ENCODE measurements around the gene CDIPT.

The CDIPT gene

DNA sequence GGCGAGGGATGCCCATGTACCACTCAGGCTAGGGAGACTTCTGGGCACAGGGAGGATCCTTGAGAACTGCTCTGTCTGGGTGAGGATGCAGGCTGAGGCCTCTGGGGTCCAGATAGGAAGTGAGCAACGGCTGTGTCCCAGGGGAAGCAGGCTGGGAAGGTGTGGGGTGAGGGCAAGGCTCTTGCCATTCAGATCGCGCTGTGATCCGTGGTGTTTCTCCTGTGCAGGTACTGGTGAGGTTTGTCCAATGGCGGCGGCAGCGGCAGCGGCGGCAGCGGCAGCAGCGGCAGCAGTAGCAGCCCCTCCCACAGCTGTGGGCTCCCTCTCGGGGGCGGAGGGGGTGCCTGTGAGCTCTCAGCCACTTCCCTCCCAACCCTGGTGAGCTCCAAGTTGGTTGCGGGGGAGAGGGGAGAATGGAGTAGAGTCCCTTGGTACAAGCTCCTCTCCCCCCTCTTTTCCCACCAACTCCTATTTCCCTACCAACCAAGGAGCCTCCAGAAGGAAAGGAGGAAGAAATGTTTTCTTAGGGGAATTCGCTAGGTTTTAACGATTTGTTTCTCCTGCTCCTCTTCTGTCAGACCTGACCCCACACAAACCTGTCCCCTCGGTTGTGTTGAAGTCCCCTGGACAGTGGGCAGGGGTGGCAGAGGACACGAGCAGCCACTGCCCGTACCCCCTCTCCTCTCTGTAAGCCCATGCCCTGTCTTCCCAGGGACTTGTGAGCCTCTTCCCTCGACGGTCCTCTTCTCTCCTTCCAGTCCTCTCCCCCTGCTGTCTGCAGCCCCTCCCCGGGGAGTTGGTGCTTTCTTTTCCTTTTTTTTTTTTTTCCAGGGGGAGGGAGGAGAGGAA, 53.0 kb downstream of the CDIPT start:
- Histone ChIP-seq H3K36me3 (peaks cover 20% of the 10 kb centered on the region), H3K4me1 (peaks cover 3% of the 10 kb centered on the region), H3K9me3 (no peaks in the 10 kb centered on the region), H3K4me3 (ENCODE audit: low read depth, low read length) (peak overlapping the region; percentile 80), H3K27me3 (no peaks in the 10 kb centered on the region)
- DNase-seq, result peak; percentile 54
- TF ChIP-seq, protein P1, sequence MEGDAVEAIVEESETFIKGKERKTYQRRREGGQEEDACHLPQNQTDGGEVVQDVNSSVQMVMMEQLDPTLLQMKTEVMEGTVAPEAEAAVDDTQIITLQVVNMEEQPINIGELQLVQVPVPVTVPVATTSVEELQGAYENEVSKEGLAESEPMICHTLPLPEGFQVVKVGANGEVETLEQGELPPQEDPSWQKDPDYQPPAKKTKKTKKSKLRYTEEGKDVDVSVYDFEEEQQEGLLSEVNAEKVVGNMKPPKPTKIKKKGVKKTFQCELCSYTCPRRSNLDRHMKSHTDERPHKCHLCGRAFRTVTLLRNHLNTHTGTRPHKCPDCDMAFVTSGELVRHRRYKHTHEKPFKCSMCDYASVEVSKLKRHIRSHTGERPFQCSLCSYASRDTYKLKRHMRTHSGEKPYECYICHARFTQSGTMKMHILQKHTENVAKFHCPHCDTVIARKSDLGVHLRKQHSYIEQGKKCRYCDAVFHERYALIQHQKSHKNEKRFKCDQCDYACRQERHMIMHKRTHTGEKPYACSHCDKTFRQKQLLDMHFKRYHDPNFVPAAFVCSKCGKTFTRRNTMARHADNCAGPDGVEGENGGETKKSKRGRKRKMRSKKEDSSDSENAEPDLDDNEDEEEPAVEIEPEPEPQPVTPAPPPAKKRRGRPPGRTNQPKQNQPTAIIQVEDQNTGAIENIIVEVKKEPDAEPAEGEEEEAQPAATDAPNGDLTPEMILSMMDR (IDR thresholded peaks at IDR 0.05; ENCODE audit: low read depth, low read length), result no peak

DNA sequence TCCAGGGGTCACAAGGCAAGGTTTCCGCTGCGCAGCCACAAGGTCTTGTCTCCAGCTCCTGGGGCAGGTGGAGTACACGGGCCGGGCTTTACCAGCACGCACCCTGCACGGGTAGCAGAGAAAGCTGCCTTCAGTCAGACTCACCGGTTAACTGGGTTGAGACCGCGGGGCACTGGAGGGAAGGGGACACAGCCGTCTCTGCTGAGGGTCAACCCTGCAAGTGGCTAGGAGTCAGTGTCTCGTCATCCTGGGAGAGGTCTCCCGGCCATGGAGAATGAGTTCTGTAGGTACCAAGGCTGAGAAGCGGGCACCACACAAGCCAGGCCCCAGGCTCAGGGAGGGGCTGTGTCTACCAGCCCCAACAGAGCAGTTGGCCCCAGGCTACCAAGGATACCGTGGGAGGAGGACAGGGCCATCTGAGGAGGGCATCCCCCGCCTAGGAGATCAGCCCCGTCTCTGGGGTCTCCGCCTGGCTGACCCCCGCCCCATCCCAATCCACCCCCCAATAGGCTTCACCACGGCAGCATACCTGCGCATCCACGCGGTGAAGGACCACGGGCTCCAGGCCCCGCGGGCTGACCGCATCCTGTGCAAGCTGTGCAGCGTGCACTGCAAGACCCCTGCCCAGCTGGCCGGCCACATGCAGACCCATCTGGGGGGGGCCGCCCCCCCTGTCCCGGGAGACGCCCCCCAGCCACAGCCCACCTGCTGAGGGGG, 53.8 kb downstream of the CDIPT start:
- no peak for DNase-seq

More for the DNA sequence above, 53.8 kb downstream of the CDIPT start:
- Histone ChIP-seq H3K9me3 (no peaks in the 10 kb centered on the region), H3K27me3 (no peaks in the 10 kb centered on the region), H3K4me1 (peaks cover 6% of the 10 kb centered on the region), H3K36me3 (peaks cover 20% of the 10 kb centered on the region), H3K4me3 (ENCODE audit: low read depth, low read length) (peak overlapping the region; percentile 80)
- TF ChIP-seq, protein P1 (IDR thresholded peaks at IDR 0.05; ENCODE audit: low read depth, low read length), result no peak
